Measurements from ENCODE around the gene A2M.

Gene A2M

DNA sequence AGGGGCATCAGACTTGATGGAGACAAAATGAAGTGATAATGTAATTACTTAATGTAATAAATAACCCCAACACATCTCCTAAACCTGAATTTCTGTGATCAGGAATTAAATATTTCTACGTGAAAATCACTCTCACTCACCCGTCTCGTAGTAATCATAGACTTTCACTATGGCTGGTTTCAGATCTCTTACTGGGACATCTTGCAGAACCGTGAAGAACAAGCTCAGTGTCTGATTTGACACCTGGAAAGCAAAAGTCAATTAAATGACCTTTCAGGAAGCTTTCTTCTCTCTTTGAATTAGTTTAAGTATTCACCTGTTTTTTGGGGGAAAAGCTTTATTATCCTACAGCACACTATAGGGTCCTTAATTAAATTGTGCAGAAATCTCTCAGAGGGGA is 47.1 kb downstream of the A2M start:
- TF ChIP-seq EZH2phosphoT487 (IDR thresholded peaks at IDR 0.05; ENCODE audit: low read depth), result no peak
- TF ChIP-seq, protein P1, sequence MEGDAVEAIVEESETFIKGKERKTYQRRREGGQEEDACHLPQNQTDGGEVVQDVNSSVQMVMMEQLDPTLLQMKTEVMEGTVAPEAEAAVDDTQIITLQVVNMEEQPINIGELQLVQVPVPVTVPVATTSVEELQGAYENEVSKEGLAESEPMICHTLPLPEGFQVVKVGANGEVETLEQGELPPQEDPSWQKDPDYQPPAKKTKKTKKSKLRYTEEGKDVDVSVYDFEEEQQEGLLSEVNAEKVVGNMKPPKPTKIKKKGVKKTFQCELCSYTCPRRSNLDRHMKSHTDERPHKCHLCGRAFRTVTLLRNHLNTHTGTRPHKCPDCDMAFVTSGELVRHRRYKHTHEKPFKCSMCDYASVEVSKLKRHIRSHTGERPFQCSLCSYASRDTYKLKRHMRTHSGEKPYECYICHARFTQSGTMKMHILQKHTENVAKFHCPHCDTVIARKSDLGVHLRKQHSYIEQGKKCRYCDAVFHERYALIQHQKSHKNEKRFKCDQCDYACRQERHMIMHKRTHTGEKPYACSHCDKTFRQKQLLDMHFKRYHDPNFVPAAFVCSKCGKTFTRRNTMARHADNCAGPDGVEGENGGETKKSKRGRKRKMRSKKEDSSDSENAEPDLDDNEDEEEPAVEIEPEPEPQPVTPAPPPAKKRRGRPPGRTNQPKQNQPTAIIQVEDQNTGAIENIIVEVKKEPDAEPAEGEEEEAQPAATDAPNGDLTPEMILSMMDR (IDR thresholded peaks at IDR 0.05; ENCODE audit: low read depth, low read length), result no peak
- Histone ChIP-seq H3K36me3 (replicated peaks; ENCODE audit: low read depth, low read length) (peaks cover 3% of the 10 kb centered on the region), H3K79me2 (ENCODE audit: low read length) (no peaks in the 10 kb centered on the region), H3K4me3 (ENCODE audit: low read length) (0 out of 2 replicates have a peak overlapping the region, but pooled peaks have one; percentile 5), H3K9ac (ENCODE audit: low read length) (no peak overlapping the region), H3K27ac (ENCODE audit: low read length) (no peak overlapping the region), H3K9me3 (ENCODE audit: insufficient read depth, low read length) (no peaks in the 10 kb centered on the region), H2AFZ (ENCODE audit: low read depth, low read length) (no peak overlapping the region), H3K4me2 (ENCODE audit: low read length) (peak overlapping the region; percentile 27), H3K4me1 (ENCODE audit: low read length) (peaks cover 8% of the 10 kb centered on the region; the same call in 1 of the 2 replicates), H3K27me3 (ENCODE audit: low read depth, low read length) (peaks cover 14% of the 10 kb centered on the region; the same call in 1 of the 2 replicates), H4K20me1 (ENCODE audit: insufficient read depth, low read length) (no peaks in the 10 kb centered on the region)

DNA sequence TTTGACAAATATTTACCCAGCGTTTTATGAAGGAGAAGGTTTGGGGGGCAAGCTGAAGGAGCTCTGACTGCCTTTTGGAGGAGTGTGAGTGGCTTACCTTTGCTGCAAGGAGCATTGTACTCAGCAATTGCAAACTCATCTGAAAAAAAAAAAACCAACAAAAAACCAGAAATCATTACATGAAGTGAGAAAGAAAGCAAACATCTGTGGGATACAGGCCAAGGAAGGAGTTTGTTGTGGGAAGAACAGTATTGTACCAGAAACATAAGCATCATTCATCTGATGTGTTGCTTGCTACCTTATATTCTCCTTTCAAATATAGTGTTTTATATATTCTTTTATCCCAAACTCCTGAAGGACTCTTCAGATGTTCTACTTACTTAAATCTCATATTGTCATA is 47.6 kb downstream of the A2M start:
- no peak overlapping the region for H3K9ac ChIP-seq (ENCODE audit: low read length)
- H3K4me3 ChIP-seq (ENCODE audit: low read length), result 0 out of 2 replicates have a peak overlapping the region, but pooled peaks have one; percentile 5
- H3K27ac ChIP-seq (ENCODE audit: low read length), result no peak overlapping the region
- TF ChIP-seq, protein P1 (IDR thresholded peaks at IDR 0.05; ENCODE audit: low read depth, low read length), result no peak
- TF ChIP-seq EZH2phosphoT487 (IDR thresholded peaks at IDR 0.05; ENCODE audit: low read depth), result no peak
- no peak overlapping the region for H2AFZ ChIP-seq (ENCODE audit: low read depth, low read length)
- no peaks in the 10 kb centered on the region for H3K9me3 ChIP-seq (ENCODE audit: insufficient read depth, low read length)
- peaks cover 11% of the 10 kb centered on the region; the same call in 1 of the 2 replicates for H3K27me3 ChIP-seq (ENCODE audit: low read depth, low read length)
- peak overlapping the region; percentile 27; the same call in 1 of the 2 replicates for H3K4me2 ChIP-seq (ENCODE audit: low read length)
- H4K20me1 ChIP-seq (ENCODE audit: insufficient read depth, low read length), result no peaks in the 10 kb centered on the region
- H3K4me1 ChIP-seq (ENCODE audit: low read length), result peaks cover 8% of the 10 kb centered on the region; the same call in 1 of the 2 replicates
- H3K36me3 ChIP-seq (replicated peaks; ENCODE audit: low read depth, low read length), result peaks cover 3% of the 10 kb centered on the region
- H3K79me2 ChIP-seq (ENCODE audit: low read length), result no peaks in the 10 kb centered on the region

DNA sequence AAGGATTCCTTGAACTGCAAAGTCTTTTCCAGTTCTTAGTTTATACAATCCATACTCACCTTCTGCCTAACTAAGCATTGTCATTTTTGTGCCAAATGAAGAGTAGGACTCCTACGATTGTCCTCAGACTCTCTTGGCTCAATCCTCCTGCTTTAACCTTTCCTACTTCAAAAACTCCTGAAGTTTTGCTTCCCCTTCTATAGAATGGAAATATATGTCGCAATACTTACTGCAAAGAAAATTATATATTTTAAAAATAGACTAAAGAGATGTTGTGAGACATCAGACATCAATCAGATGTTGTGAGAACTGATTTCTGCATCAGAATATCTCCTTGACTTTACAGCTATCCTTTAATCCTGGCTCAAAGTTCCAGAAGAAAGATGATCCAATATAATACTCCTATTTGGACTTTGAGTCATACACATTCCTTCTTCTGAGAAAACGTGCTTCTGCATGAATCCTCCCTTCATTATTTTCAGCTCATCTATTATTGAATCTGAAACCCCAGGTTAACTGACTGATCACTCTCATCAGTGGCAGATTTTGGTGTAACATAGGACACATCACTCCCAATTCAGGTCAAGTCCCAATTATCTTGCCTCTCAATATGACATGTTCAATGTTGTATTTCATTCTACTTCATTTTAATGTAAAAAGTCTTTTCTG is 48.8 kb downstream of the A2M start:
- TF ChIP-seq EZH2phosphoT487 (IDR thresholded peaks at IDR 0.05; ENCODE audit: low read depth), result no peak
- TF ChIP-seq, protein P1 (IDR thresholded peaks at IDR 0.05; ENCODE audit: low read depth, low read length), result no peak
- H3K36me3 ChIP-seq (replicated peaks; ENCODE audit: low read depth, low read length), result peaks cover 3% of the 10 kb centered on the region
- H3K9ac ChIP-seq (ENCODE audit: low read length), result no peak overlapping the region
- H3K27me3 ChIP-seq (ENCODE audit: low read depth, low read length), result no peaks in the 10 kb centered on the region
- peaks cover 8% of the 10 kb centered on the region; the same call in 1 of the 2 replicates for H3K4me1 ChIP-seq (ENCODE audit: low read length)
- H3K79me2 ChIP-seq (ENCODE audit: low read length), result no peaks in the 10 kb centered on the region
- H3K27ac ChIP-seq (ENCODE audit: low read length), result no peak overlapping the region
- H2AFZ ChIP-seq (ENCODE audit: low read depth, low read length), result no peak overlapping the region
- no peak overlapping the region for H3K4me3 ChIP-seq (ENCODE audit: low read length)
- no peak overlapping the region for H3K4me2 ChIP-seq (ENCODE audit: low read length)
- no peaks in the 10 kb centered on the region for H4K20me1 ChIP-seq (ENCODE audit: insufficient read depth, low read length)
- no peaks in the 10 kb centered on the region for H3K9me3 ChIP-seq (ENCODE audit: insufficient read depth, low read length)

DNA sequence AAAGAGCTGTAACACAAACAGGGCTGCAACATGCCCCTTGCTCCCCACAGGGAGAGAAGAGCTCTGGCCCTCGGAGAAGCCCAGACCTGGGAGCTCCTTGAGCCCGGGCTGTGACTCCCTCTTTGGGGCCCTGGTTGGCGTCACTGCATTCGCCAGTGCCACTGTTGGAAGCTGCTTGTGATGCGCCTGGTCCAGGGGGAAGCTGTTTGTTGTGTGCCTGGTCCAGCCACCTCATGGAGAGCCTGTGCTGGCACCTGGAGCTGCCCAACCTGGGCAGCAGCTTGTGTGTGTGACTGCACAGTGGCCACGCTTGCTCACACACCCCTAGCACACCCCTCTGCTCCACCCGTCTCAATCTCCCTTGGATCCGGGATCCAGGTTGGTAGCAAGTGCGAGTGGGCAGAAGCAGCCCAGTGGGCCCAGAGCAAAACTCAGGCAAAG is 49.5 kb downstream of the A2M start:
- Histone ChIP-seq H3K9ac (ENCODE audit: low read length) (no peak overlapping the region), H2AFZ (ENCODE audit: low read depth, low read length) (no peak overlapping the region), H3K4me3 (ENCODE audit: low read length) (no peak overlapping the region), H3K4me2 (ENCODE audit: low read length) (no peak overlapping the region), H3K27me3 (ENCODE audit: low read depth, low read length) (no peaks in the 10 kb centered on the region), H3K27ac (ENCODE audit: low read length) (no peak overlapping the region), H3K4me1 (ENCODE audit: low read length) (peaks cover 8% of the 10 kb centered on the region; the same call in 1 of the 2 replicates), H4K20me1 (ENCODE audit: insufficient read depth, low read length) (no peaks in the 10 kb centered on the region), H3K79me2 (ENCODE audit: low read length) (no peaks in the 10 kb centered on the region), H3K9me3 (ENCODE audit: insufficient read depth, low read length) (no peaks in the 10 kb centered on the region), H3K36me3 (replicated peaks; ENCODE audit: low read depth, low read length) (peaks cover 3% of the 10 kb centered on the region)
- no peak for TF ChIP-seq EZH2phosphoT487 (IDR thresholded peaks at IDR 0.05; ENCODE audit: low read depth)
- TF ChIP-seq, protein P1 (IDR thresholded peaks at IDR 0.05; ENCODE audit: low read depth, low read length), result no peak
